HepG2 (cell line): Measurements from ENCODE around the gene TMEM269. TPM values are rescaled to one million over a fixed set of nuclear protein-coding genes. Genes with fewer than 3 reads are reported as not detected.

ENCODE experiments used
- ARNTL ChIP-seq: sonication (generic); formaldehyde crosslinking; IDR thresholded peaks from 2 replicates; pipeline ENCODE4 v1.4.0; 2020; ENCODE audit warnings: mild to moderate bottlenecking, missing genetic modification reagents
- CC2D1A ChIP-seq: sonication (generic); formaldehyde crosslinking; IDR thresholded peaks from 2 replicates; pipeline ENCODE4 v1.8.1; 2023; ENCODE audit warnings: mild to moderate bottlenecking, missing genetic modification reagents
- EHMT2 ChIP-seq: fragments of 200-600 bp; sonication (generic); IDR thresholded peaks from 2 replicates; pipeline ENCODE4 v1.7.0; 2017; ENCODE audit warnings: antibody characterized with exemption, low read depth, low read length, borderline replicate concordance
- HDAC1 ChIP-seq: sonication (generic); formaldehyde crosslinking; IDR thresholded peaks from 2 replicates; pipeline ENCODE4 v1.5.1; 2020; ENCODE audit warnings: mild to moderate bottlenecking, missing genetic modification reagents
- HOXD1 ChIP-seq: sonication (generic); formaldehyde crosslinking; IDR thresholded peaks from 2 replicates; pipeline ENCODE4 v1.5.0; 2020; ENCODE audit warnings: missing genetic modification reagents
- PITX1 ChIP-seq: sonication (generic); formaldehyde crosslinking; IDR thresholded peaks from 2 replicates; pipeline ENCODE4 v1.5.1; 2020; ENCODE audit warnings: mild to moderate bottlenecking, missing genetic modification reagents
- SALL2 ChIP-seq: sonication (generic); formaldehyde crosslinking; IDR thresholded peaks from 2 replicates; pipeline ENCODE4 v1.8.1; 2023; ENCODE audit warnings: mild to moderate bottlenecking, missing genetic modification reagents, inconsistent platforms
- SMYD3 ChIP-seq: sonication (generic); formaldehyde crosslinking; IDR thresholded peaks from 2 replicates; pipeline ENCODE4 v1.8.1; 2023; ENCODE audit warnings: mild to moderate bottlenecking, missing genetic modification reagents
- SOX13 ChIP-seq, 3 experiments: fragments of 450-650 bp in 1 of 3; sonication (generic) in 1 of 3; formaldehyde crosslinking in 1 of 3; IDR thresholded peaks in 2 of 3; conservative IDR thresholded peaks in 1 of 3; 2 replicates each; pipeline versions ENCODE4 v1.5.0 to v1.6.1; 2016 to 2020; ENCODE audit warnings: antibody characterized with exemption in 1 of 3, mild to moderate bottlenecking in 1 of 3, missing compliant biosample characterization in 1 of 3, missing genetic modification reagents in 1 of 3, moderate library complexity in 1 of 3
- THAP9 ChIP-seq: sonication (generic); formaldehyde crosslinking; IDR thresholded peaks from 2 replicates; pipeline ENCODE4; 2020; ENCODE audit warnings: missing genetic modification reagents, mild to moderate bottlenecking, borderline replicate concordance
- ZNF33B ChIP-seq: sonication (generic); formaldehyde crosslinking; IDR thresholded peaks from 2 replicates; pipeline ENCODE4 v1.5.1; 2020; ENCODE audit warnings: mild to moderate bottlenecking, missing genetic modification reagents
- ZNF383 ChIP-seq: sonication (generic); formaldehyde crosslinking; IDR thresholded peaks from 2 replicates; pipeline ENCODE4 v1.4.0; 2020; ENCODE audit warnings: missing genetic modification reagents, mild to moderate bottlenecking, borderline replicate concordance
- ZNF407 ChIP-seq: sonication (generic); formaldehyde crosslinking; IDR thresholded peaks from one replicate; pipeline ENCODE4 v1.5.1; 2020; ENCODE audit warnings: mild to moderate bottlenecking, missing genetic modification reagents; ENCODE audit errors: not compliant biosample characterization
- ZNF644 ChIP-seq: IDR thresholded peaks from 2 replicates; pipeline ENCODE4 v1.6.1; 2016; ENCODE audit warnings: low read depth
- ZSCAN21 ChIP-seq: sonication (generic); formaldehyde crosslinking; IDR thresholded peaks from 2 replicates; pipeline ENCODE4 v1.8.0; 2022; ENCODE audit warnings: mild to moderate bottlenecking, missing genetic modification reagents, moderate library complexity, borderline replicate concordance
- polyA plus RNA-seq, 8 experiments: library from polyadenylated mRNA; depleted of rRNA in 3 of 8; stranded (reverse) in 7 of 8; unstranded in 1 of 8; fragments of >200 nt; fragmentation: Illumina TruSeq in 4 of 8; extraction: Trizol in 4 of 8; gene quantifications; 2 replicates each; pipeline versions ENCODE4 v1.2.1 to v1.2.3, GENCODE V29; 2011 to 2016; ENCODE audit warnings: low read depth in 4 of 8, missing spikeins in 1 of 8, mixed read lengths in 1 of 8; ENCODE audit not compliant: insufficient read depth in 1 of 8
- total RNA-seq, 5 experiments: library from RNA; depleted of rRNA; stranded (reverse); fragments of >200 nt; fragmentation: Illumina TruSeq; extraction: Trizol; gene quantifications; 2 replicates each; pipeline ENCODE4 v1.2.3, GENCODE V29; 2016; ENCODE audit warnings: low read depth in 1 of 5
- TF ChIP-seq, protein P1 (sequence below): IDR thresholded peaks from 2 replicates; pipeline ENCODE4 v1.6.1; 2012; ENCODE audit warnings: inconsistent platforms

The TMEM269 gene
- total and polyA plus RNA-seq, 2 of the 13 experiments (the other 11 are each of a cell fraction or from before 2014, with no cell fraction given), result 0.15 to 0.21 TPM

DNA sequence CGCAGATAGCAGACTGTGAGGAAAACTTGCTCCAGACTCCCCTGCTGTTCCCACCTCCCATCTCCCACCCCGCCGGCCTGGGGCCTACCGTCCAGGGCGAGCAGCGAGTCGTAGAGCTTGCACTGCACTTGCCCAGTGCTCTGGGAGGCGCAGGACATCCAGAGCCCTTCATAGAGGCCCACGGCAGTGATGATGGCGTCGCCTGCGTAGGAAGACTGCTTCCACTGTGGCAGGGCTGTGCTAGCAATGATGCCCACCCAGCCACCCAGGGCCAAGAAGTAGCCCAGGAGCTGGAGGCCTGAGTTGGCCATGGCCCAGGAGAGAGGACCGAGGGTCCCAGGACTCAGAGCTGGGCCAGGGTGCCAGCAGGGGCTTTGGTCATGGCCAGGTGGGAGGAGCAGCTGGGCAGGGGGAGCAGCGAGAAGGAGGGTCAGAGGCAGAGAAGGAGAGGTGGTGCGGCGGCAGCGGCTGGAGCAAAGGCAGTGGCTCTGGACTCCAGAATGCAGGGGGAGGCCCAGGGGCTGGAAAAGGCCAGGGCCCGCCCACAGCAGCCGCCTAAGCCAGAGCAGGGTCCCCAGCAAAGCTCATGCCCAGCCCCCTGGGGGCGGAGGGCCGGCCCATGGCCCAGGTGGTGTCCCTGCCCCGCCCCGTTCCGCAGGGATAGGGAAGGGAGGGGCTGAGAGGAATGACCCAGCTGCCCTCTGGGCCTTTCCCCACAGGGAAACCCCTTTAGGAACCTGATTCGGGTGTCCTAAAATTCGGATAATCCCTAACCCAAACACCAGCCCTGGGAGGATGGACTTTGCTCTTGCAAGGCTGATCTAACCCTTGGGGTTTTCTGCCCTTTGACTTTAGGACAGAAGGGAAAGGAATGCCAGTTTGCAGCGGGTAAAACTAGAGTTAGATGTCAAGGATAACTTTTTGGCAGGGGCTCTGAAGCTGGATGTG lies 44.8 kb upstream of the TMEM269 start, which contains the start of gene CLDN19 (continued):
- TF ChIP-seq ZNF407, result peak; percentile 49
- TF ChIP-seq PITX1 (CRISPR knock-in tag), result peak; percentile 25; the same call in 1 of the 2 replicates
- TF ChIP-seq THAP9 (CRISPR knock-in tag), result 0 out of 2 replicates have a peak, but pooled peaks have one; percentile 35
- peak; percentile 22; the same call in 1 of the 2 replicates for TF ChIP-seq SMYD3 (CRISPR knock-in tag)
- TF ChIP-seq ZSCAN21 (CRISPR knock-in tag), result 0 out of 2 replicates have a peak, but pooled peaks have one; percentile 24
- TF ChIP-seq ZNF644 (CRISPR knock-in tag), result 0 out of 2 replicates have a peak, but pooled peaks have one; percentile 19
- TF ChIP-seq SALL2 (CRISPR knock-in tag), result peak; percentile 49; the same call in 1 of the 2 replicates
- TF ChIP-seq SOX13 (IDR thresholded peaks at IDR 0.05), result 0 out of 2 replicates have a peak, but pooled peaks have one; percentile 15
- no peak; a peak in 1 of 4 replicates for TF ChIP-seq SOX13 (CRISPR knock-in tag; conservative IDR thresholded peaks at IDR 0.05 in 1 of 2, IDR thresholded peaks at IDR 0.05 in 1 of 2)
- peak; percentile 66; the same call in 1 of the 2 replicates for TF ChIP-seq ZNF33B
- TF ChIP-seq CC2D1A, result 0 out of 2 replicates have a peak, but pooled peaks have one; percentile 47
- no peak for TF ChIP-seq HOXD1 (CRISPR knock-in tag)
- TF ChIP-seq EHMT2, result no peak
- TF ChIP-seq, protein P1, sequence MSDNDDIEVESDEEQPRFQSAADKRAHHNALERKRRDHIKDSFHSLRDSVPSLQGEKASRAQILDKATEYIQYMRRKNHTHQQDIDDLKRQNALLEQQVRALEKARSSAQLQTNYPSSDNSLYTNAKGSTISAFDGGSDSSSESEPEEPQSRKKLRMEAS, result peak; percentile 18; the same call in 1 of the 2 replicates
- TF ChIP-seq ARNTL (CRISPR knock-in tag), result peak; percentile 6; the same call in 1 of the 2 replicates
- peak; percentile 71 for TF ChIP-seq HDAC1
- peak; percentile 50; the same call in 1 of the 2 replicates for TF ChIP-seq ZNF383 (CRISPR knock-in tag)
